HepG2 (cell line): Measurements from ENCODE around the gene ATP5MG. TPM values are rescaled to one million over a fixed set of nuclear protein-coding genes. Genes with fewer than 3 reads are reported as not detected.

ENCODE experiments used
- ARHGAP35 ChIP-seq: sonication (generic); formaldehyde crosslinking; IDR thresholded peaks from 2 replicates; pipeline ENCODE4 v1.9.0; 2022; ENCODE audit warnings: mild to moderate bottlenecking, inconsistent platforms, moderate library complexity, missing genetic modification reagents, borderline replicate concordance
- ARNT2 ChIP-seq: sonication (generic); formaldehyde crosslinking; IDR thresholded peaks from 2 replicates; pipeline ENCODE4 v1.8.0; 2022; ENCODE audit warnings: mild to moderate bottlenecking, low read depth, missing genetic modification reagents, moderate library complexity
- DMTF1 ChIP-seq: sonication (generic); formaldehyde crosslinking; IDR thresholded peaks from 2 replicates; pipeline ENCODE4 v1.4.0; 2020; ENCODE audit warnings: mild to moderate bottlenecking, missing genetic modification reagents
- FOXC1 ChIP-seq: sonication (generic); formaldehyde crosslinking; IDR thresholded peaks from 2 replicates; pipeline ENCODE4 v1.8.0; 2022; ENCODE audit warnings: mild to moderate bottlenecking, missing genetic modification reagents, borderline replicate concordance
- FOXP1 ChIP-seq, 2 experiments: fragments of 450-650 bp in 1 of 2; IDR thresholded peaks; 2 replicates each; pipeline ENCODE4 v1.6.1; 2017 to 2018; ENCODE audit warnings: antibody characterized with exemption in 1 of 2
- HES4 ChIP-seq: sonication (generic); formaldehyde crosslinking; IDR thresholded peaks from 2 replicates; pipeline ENCODE4 v1.9.0; 2021; ENCODE audit warnings: mild to moderate bottlenecking, missing genetic modification reagents, borderline replicate concordance
- HMG20B ChIP-seq: conservative IDR thresholded peaks from 2 replicates; pipeline ENCODE4 v1.6.1; 2016; ENCODE audit warnings: missing genetic modification reagents, missing compliant biosample characterization
- HNRNPLL ChIP-seq: fragments of 200-400 bp; formaldehyde crosslinking; IDR thresholded peaks from 2 replicates; pipeline ENCODE4 v1.6.1; 2017; ENCODE audit warnings: mild to moderate bottlenecking, low read depth, low read length; ENCODE audit not compliant: poor library complexity, severe bottlenecking
- MZF1 ChIP-seq: sonication (generic); formaldehyde crosslinking; IDR thresholded peaks from 2 replicates; pipeline ENCODE4 v1.8.1; 2023; ENCODE audit warnings: mild to moderate bottlenecking, missing genetic modification reagents, borderline replicate concordance
- PHF8 ChIP-seq: sonication (generic); formaldehyde crosslinking; IDR thresholded peaks from 2 replicates; pipeline ENCODE4 v1.5.0; 2020; ENCODE audit warnings: missing genetic modification reagents
- SMAD3 ChIP-seq: sonication (generic); formaldehyde crosslinking; IDR thresholded peaks from 2 replicates; pipeline ENCODE4 v1.4.0; 2020; ENCODE audit warnings: missing genetic modification reagents
- ZBTB1 ChIP-seq: sonication (generic); formaldehyde crosslinking; IDR thresholded peaks from 2 replicates; pipeline ENCODE4 v1.4.0; 2020; ENCODE audit warnings: missing genetic modification reagents, borderline replicate concordance
- ZBTB7B ChIP-seq: sonication (generic); formaldehyde crosslinking; IDR thresholded peaks from 2 replicates; pipeline ENCODE4 v1.4.0; 2020; ENCODE audit warnings: missing genetic modification reagents
- ZNF280D ChIP-seq: sonication (generic); formaldehyde crosslinking; IDR thresholded peaks from 2 replicates; pipeline ENCODE4 v1.5.1; 2020; ENCODE audit warnings: mild to moderate bottlenecking, missing genetic modification reagents
- ZNF558 ChIP-seq: sonication (generic); formaldehyde crosslinking; IDR thresholded peaks from 2 replicates; pipeline ENCODE4 v1.9.0; 2022; ENCODE audit warnings: mild to moderate bottlenecking, missing genetic modification reagents, borderline replicate concordance
- ZNF670 ChIP-seq: sonication (generic); formaldehyde crosslinking; IDR thresholded peaks from 2 replicates; pipeline ENCODE4 v1.8.0; 2022; ENCODE audit warnings: mild to moderate bottlenecking, missing genetic modification reagents, borderline replicate concordance
- ZSCAN12 ChIP-seq: sonication (generic); formaldehyde crosslinking; IDR thresholded peaks from 2 replicates; pipeline ENCODE4 v1.9.0; 2021; ENCODE audit warnings: mild to moderate bottlenecking, missing genetic modification reagents
- ZSCAN25 ChIP-seq: sonication (generic); formaldehyde crosslinking; IDR thresholded peaks from 2 replicates; pipeline ENCODE4 v1.8.0; 2022; ENCODE audit warnings: mild to moderate bottlenecking, missing genetic modification reagents
- ZZZ3 ChIP-seq: sonication (generic); formaldehyde crosslinking; IDR thresholded peaks from 2 replicates; pipeline ENCODE4 v1.4.0; 2020; ENCODE audit warnings: missing genetic modification reagents, mild to moderate bottlenecking, borderline replicate concordance
- polyA plus RNA-seq, 8 experiments: library from polyadenylated mRNA; depleted of rRNA in 3 of 8; stranded (reverse) in 7 of 8; unstranded in 1 of 8; fragments of >200 nt; fragmentation: Illumina TruSeq in 4 of 8; extraction: Trizol in 4 of 8; gene quantifications; 2 replicates each; pipeline versions ENCODE4 v1.2.1 to v1.2.3, GENCODE V29; 2011 to 2016; ENCODE audit warnings: low read depth in 4 of 8, missing spikeins in 1 of 8, mixed read lengths in 1 of 8; ENCODE audit not compliant: insufficient read depth in 1 of 8
- total RNA-seq, 5 experiments: library from RNA; depleted of rRNA; stranded (reverse); fragments of >200 nt; fragmentation: Illumina TruSeq; extraction: Trizol; gene quantifications; 2 replicates each; pipeline ENCODE4 v1.2.3, GENCODE V29; 2016; ENCODE audit warnings: low read depth in 1 of 5
- TF ChIP-seq, protein P1 (sequence below): sonication (generic); formaldehyde crosslinking; conservative IDR thresholded peaks from 2 replicates; pipeline ENCODE4 v1.4.0; 2020; ENCODE audit warnings: mild to moderate bottlenecking, missing genetic modification reagents, moderate library complexity

Gene ATP5MG
- total and polyA plus RNA-seq, 2 of the 13 experiments (the other 11 are each of a cell fraction or from before 2014, with no cell fraction given), result 260 to 320 TPM

GRCh38 chr11:118434553-118435289, 33.3 kb downstream of the ATP5MG start (continued):
- TF ChIP-seq, protein P1, sequence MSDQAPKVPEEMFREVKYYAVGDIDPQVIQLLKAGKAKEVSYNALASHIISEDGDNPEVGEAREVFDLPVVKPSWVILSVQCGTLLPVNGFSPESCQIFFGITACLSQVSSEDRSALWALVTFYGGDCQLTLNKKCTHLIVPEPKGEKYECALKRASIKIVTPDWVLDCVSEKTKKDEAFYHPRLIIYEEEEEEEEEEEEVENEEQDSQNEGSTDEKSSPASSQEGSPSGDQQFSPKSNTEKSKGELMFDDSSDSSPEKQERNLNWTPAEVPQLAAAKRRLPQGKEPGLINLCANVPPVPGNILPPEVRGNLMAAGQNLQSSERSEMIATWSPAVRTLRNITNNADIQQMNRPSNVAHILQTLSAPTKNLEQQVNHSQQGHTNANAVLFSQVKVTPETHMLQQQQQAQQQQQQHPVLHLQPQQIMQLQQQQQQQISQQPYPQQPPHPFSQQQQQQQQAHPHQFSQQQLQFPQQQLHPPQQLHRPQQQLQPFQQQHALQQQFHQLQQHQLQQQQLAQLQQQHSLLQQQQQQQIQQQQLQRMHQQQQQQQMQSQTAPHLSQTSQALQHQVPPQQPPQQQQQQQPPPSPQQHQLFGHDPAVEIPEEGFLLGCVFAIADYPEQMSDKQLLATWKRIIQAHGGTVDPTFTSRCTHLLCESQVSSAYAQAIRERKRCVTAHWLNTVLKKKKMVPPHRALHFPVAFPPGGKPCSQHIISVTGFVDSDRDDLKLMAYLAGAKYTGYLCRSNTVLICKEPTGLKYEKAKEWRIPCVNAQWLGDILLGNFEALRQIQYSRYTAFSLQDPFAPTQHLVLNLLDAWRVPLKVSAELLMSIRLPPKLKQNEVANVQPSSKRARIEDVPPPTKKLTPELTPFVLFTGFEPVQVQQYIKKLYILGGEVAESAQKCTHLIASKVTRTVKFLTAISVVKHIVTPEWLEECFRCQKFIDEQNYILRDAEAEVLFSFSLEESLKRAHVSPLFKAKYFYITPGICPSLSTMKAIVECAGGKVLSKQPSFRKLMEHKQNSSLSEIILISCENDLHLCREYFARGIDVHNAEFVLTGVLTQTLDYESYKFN (CRISPR knock-in tag), result no peak; the same call in 1 of the 2 replicates
- TF ChIP-seq ARHGAP35 (CRISPR knock-in tag), result no peak
- TF ChIP-seq DMTF1 (CRISPR knock-in tag), result no peak
- TF ChIP-seq MZF1 (CRISPR knock-in tag), result no peak
- TF ChIP-seq ZNF670 (CRISPR knock-in tag), result no peak
- peak; percentile 18; the same call in 1 of the 2 replicates for TF ChIP-seq ARNT2 (CRISPR knock-in tag)
- no peak for TF ChIP-seq HNRNPLL
- no peak for TF ChIP-seq ZSCAN12 (CRISPR knock-in tag)
- TF ChIP-seq FOXP1 (IDR thresholded peaks at IDR 0.05), result no peak
- TF ChIP-seq FOXP1 (CRISPR knock-in tag; IDR thresholded peaks at IDR 0.05), result no peak
- no peak for TF ChIP-seq HMG20B (CRISPR knock-in tag)
- no peak; the same call in 1 of the 2 replicates for TF ChIP-seq ZBTB7B (CRISPR knock-in tag)
- peak; percentile 43; the same call in 1 of the 2 replicates for TF ChIP-seq ZSCAN25 (CRISPR knock-in tag)
- no peak for TF ChIP-seq HES4 (CRISPR knock-in tag)
- TF ChIP-seq ZNF280D (CRISPR knock-in tag), result peak; percentile 24; the same call in 1 of the 2 replicates
- TF ChIP-seq ZNF558, result 0 out of 2 replicates have a peak, but pooled peaks have one; percentile 30
- peak; percentile 31; the same call in 1 of the 2 replicates for TF ChIP-seq ZZZ3 (CRISPR knock-in tag)
- TF ChIP-seq SMAD3 (CRISPR knock-in tag), result no peak; the same call in 1 of the 2 replicates
- peak; percentile 68; the same call in 1 of the 2 replicates for TF ChIP-seq FOXC1
- TF ChIP-seq PHF8 (CRISPR knock-in tag), result peak; percentile 64
- TF ChIP-seq ZBTB1 (CRISPR knock-in tag), result no peak
